ENCODE measurements around the gene PHC3.
A peak's percentile ranks its signal among the peaks of the same experiment; 100 is the strongest.
"Not testable (repeated sequence)": the region's sequence is repeated elsewhere in the genome, so short reads cannot be mapped to it uniquely, and the experiment has no call there.

PHC3 gene

DNA sequence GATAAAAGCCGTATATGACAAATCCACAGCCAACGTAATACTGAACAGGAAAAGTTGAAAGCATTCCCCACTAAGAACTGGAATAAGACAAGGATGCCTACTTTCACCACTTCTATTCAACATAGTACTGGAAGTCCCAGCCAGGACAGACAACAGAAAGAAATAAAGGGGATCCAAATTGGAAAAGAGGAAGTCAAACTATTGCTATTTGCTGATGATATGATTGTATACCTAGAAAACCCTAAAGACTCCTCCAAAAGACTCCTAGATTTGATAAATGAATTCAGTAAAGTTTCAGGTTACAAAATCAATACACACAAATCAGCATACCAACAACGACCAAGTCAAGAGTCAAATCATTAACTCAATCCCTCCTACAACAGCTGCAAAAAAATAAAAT, 14.2 kb upstream of the PHC3 start:
- not testable (repeated sequence) for DNase-seq (ENCODE audit: low read depth in 2 of 2)

DNA sequence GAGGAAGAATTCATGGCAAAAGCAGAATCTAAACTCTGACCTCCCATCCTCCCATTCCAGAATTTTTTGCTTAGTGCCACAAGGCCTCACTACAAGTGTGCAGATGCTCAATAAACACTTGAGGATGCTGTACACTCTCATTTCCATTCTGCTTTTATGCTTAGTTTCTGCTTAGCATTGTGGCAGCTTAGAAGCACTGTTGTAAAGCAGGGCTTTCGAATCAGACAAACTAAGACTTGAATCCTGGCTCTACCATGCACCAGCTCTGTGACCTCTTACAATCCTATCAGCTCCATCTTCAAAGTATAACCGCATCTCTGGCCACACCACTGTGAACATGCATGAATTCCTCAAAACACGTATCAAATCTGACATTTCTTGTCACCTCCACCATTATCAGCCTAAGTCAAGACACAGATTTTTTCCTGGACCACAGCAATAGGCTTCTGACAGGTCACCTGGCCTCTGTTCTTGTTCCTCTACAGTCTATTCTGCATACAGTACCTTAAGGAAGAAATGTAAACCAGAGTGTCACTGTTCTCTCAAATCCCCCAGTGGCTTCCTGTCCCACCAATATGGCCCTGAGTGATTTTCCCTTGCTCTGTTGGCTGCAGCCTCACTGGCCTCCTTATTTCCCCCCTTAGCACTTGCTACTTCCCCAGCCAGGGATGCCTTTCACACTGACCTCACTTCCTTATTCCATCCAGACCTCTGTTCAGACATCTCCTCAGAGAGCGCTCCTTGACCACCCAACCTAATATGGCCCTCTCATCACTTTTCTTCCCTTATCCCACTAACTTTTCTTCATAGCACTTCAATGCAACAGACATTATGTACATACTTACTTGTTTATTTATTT, 8.1 kb upstream of the PHC3 start:
- DNase-seq (ENCODE audit: low read depth in 2 of 2) = no peak

DNA sequence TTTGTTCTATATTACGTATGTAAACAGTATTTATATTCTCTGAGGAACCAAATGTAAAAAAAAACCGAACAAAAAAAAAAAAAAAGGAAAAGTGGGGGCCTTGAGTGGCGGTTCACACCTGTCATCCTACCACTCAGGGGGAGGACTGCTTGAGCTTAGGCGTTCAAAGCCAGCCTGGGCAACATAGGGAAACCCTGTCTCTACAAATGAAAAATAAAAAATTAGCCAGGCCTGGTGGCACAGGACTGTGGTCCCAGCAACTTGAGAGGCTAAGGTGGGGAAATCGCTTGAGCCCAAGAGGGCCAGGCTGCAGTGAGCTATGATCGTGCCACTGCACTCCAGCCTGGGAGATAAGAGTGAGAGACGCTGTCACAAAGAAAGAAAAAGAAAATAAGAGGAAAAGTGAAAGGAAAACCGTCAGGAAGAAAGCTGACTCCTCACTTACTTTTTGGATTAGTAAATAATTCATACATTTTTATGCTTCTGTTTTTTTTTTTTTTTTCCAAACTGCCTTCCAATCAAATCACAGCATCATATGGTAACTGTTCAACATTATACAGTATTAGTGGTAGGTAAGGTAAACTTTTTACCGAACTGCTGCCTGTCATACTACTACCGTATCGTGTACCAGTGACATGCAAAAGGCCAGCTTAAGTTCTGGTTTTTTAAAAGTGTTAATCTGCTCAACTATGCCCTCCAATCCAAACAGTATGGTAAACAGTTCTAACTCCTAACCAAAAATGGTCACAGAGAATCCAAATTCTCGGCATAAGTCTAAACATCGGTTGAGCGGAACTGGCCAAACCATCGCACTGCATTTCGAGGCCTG, 1.2 kb downstream of the PHC3 start:
- DNase-seq (ENCODE audit: low read depth in 2 of 2) = no peak

DNA sequence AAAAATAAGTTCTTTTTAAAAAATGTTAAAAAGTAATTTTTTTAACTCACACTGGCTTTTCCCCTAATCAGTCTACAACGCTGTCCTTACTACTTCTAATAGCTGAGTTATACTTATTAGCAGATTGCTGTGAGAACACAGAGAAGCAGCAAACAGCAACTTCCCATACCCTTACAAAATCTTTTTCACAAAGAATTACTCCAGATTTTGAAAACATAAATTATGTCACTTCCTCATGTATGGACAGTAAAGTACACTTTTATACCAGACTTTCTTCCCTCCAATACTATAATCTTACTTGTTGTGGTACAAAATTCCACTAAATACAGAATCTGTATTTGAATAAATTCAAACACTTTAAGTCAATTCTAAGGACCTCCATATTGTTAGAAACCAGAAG, 2.1 kb downstream of the PHC3 start:
- DNase-seq (ENCODE audit: low read depth in 2 of 2) = no peak

DNA sequence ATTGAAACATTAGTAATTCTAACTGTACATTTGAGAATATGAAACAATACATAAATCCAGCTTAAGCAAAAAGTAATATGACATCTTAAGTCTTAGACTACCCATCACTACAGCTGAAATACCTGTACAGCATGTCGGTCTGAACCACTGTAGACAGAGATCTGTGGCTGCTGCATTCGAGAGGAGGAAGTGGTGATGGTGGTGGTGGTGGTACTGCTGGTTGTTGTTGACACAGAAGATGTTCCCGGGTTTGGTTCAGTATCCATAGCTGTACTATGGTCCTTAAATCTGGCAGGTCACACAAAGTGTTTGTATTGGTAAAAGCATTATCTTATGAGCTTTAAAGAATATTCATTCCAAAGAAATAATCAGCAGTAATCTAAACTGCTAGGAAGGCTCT, 2.9 kb downstream of the PHC3 start:
- no peak for DNase-seq (ENCODE audit: low read depth in 2 of 2)

DNA sequence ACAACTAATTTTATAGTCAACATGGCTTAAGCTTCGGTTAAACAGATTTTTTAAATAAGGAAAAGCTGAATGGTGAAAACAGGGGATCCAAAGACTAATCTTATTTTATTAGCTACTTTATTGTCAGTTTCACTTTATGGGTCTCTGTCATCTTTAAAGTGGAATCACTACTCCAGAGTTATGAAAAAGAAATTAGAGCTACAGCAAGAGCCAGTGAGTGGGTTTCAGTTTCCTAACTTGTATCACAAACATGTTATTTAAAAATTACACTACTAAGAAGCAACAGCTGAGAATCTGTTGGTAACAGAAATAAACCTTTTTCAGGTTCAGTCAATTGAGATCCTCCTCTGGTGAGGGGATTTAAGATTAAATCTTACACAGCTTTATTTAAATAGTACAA, 10.0 kb downstream of the PHC3 start:
- no peak for DNase-seq (ENCODE audit: low read depth in 2 of 2)

DNA sequence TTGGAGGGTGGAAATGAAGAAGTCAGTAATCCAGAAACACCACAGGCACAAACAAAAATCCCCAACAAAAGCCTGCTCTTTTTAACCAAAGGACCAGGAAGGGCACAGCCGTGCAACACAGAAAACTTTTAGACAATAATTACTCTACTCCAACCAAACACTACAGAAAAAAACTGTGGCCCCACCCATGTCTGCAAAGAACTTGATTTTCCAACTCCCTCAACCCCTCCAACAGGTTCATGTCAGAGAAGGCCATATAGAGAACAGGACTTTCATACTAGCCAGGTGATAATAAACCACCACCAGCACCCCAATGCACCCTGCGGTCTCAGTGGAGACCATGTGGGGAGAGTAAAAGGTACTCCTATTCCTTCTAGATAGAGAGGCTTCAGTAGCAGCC, 16.8 kb downstream of the PHC3 start:
- no peak for DNase-seq (ENCODE audit: low read depth in 2 of 2)

DNA sequence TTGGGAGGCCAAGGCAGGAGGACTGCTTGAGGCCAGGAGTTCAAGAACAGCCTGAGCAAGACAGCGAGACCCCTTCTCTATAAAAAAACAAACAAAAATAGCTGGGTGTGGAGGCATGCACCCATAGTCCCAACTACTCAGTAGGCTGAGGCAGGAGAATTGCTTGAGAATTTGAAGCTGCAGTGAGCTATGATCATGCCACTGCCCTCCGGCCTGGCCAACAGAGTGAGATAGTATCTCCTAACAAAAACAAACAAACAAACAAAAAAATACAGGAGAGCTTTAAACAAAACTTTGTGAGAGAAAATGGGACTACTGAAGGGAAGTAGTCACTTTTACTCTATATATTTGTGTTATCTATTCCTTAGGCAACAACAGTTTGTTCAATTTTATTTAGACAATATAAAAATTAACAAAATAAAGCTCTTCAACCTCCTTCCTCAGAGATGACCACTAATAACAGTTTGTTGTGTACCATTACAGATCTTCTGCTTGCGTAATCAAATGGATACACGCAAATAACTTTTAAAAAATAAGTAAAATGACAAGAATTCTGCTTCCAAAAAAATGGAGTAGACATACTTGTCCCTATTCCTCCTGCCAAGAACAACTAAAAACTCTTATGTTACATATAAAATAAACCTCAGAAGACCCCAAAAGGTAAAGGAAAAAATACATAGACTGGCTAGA, 17.4 kb downstream of the PHC3 start:
- no peak for DNase-seq (ENCODE audit: low read depth in 2 of 2)

DNA sequence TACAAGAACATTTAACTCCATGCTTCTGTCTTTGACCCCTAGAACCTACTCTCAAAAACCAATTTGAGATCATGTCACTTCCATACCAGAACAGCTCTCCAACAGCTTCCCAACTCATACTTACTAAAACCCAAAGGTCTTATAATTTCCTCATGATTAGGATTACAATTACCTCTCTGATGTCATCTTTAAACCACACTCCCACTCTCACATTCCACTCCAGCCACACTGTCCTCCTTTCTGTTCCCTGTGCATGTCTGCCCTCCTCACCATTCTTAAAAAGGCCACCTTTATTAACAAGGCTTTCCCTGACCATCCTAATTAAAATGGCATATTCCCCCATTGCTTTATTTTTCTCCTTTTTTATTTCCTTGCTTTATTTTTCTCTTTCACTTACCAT, 18.9 kb downstream of the PHC3 start:
- no peak for DNase-seq (ENCODE audit: low read depth in 2 of 2)

DNA sequence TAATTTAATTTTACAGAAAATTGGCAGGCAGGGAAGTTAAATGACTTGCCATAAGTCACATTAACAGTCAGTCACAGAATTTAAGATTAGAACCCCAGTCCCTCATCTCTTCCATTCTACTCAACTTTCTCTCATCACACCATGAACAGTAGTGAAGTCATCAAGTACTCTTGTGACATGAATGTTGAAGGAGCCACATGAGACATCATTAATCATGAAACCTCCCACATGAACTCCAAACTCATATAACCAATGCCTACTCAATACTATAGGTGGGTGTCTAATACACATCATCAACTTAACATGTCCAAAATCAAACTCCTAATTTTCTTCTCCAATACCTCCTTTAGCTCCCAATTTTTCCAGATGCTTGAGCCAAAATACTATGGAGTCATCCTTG, 19.5 kb downstream of the PHC3 start:
- no peak for DNase-seq (ENCODE audit: low read depth in 2 of 2)

DNA sequence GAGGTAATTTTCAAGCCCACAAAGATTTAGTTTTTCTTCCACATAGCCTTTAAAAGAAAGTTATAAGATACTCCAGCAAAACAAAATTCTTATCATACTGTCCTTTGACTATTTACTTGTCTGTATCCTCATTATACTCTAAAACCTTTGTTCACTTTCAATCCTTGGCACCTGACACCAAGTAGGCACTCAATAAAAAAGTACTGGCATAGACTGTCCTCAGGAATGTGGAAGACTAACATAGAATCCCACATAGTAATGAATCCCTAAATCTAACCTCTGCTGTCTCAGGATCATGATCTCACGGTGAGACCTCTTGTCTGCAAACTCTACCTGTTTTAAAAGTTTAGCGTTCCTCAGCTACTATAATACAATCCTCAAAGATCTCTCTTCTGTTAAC, 21.6 kb downstream of the PHC3 start:
- no peak for DNase-seq (ENCODE audit: low read depth in 2 of 2)

DNA sequence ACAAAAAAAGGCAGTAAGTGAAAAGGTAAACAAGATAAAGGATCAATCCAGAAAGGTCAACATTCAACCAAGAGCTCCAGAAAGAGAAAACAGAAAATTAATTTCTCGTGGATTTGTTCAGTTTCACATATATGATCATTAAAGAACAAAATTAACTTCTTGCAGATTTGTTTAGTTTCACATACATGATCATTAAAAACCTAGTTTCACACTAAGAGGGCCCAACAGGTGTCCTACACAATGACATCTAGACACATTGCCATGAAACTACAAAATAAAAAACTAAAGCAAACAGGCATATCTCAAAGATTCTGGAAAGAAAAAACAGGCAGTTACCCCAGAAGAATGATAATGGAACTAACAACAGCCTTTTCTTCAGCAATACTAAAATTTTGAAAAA, 22.1 kb downstream of the PHC3 start:
- DNase-seq (ENCODE audit: low read depth in 2 of 2) = no peak

DNA sequence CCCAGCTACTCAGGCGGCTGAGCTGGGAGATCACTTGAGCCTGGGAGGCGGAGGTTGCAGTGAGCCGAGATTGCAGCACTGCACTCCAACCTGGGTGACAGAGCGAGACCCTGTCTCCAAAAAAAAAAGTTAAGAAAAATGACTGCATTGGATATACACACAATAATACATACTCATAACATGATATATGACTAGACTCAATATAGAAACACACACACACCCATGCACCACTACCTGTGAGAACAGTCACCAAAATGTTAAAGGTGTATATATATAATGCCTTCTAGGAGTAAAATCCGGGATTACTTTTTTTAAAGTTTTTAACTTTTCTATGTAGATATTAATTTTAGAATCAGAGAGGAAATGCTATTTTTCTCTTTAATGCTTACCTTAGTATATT, 25.9 kb downstream of the PHC3 start:
- no peak for DNase-seq (ENCODE audit: low read depth in 2 of 2)

DNA sequence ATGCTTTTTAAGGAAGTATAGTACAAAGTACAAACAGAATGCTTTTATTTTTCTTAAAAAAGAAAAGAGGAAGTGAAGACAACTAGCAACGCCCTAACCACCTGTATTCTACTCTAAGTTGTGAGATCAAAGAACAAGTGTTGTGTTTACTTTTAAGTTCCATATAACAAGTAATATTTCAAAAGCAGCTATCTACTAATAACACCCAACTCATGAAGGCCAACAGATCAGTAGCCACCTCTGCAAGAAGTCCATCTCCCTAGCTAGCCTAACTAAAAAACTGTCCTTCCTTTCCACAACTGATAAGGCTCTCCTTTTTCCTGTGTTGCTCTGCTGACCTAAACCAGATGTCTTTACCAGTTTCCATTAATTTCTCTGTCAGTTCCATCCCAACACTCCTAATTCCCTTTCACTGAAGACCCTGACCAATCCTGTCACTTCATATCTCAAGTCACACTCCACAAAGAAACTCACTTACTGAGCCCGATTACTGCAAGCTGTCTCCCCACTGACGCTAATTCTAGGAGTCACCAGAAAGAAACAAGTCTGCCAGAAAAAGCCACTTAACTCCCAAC, 26.9 kb downstream of the PHC3 start:
- no peak for DNase-seq (ENCODE audit: low read depth in 2 of 2)

DNA sequence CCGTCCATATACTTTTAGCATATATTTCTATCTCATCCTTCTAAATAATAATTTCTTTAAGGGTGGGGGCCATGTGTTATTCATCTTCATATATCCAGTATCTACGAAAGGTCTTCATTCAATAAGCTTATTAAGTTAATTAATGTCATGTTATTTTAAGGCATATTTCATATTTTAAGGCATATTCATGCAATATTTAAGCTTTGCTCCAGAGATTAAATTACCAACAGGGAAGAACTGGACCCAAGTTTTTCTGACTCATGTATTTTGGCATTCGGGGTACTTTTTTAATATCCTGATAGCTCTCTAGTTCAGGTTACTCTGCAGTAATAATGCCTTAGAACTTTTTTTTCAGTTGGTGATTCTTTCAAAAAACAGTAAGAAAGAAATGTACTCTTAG, 27.4 kb downstream of the PHC3 start:
- no peak for DNase-seq (ENCODE audit: low read depth in 2 of 2)

DNA sequence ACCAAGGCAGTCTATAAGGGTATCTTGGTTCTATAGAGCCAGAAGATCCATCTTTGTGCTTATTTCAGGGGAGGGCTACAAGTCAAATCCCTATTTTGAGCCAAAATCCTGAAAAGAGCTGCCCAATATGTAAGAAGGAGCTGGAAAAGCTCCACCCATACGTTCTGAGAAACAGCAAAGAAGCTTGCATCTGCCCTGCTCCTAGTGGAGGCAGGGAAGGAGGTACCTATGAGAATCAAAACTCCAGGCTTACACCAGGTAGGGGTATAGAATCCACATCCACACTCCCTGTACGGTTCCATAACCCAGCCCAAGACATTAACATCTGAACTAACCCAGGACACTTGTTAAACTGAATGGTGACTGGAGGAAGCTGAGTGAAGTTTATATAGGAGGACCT, 30.0 kb downstream of the PHC3 start:
- DNase-seq (ENCODE audit: low read depth in 2 of 2) = no peak

DNA sequence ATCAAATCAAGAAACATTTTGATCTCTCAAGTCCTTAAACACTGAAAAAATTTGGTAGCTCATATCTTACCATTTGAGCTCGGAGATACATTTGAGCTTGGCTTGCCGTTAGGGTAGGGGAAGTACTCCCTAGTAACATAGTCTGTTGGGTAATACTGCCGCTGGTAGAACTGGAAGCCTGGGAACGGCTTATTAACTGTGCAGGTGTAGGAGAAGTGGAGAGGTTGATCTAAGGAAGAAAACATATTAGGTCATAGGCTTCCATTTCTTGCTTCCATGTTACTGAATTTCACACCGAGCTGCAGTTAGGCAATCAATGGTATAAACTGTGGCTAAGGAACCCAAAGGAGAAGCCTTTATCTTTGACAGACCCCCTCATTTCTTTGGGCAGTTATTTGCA, 32.5 kb downstream of the PHC3 start:
- no peak for DNase-seq (ENCODE audit: low read depth in 2 of 2)

DNA sequence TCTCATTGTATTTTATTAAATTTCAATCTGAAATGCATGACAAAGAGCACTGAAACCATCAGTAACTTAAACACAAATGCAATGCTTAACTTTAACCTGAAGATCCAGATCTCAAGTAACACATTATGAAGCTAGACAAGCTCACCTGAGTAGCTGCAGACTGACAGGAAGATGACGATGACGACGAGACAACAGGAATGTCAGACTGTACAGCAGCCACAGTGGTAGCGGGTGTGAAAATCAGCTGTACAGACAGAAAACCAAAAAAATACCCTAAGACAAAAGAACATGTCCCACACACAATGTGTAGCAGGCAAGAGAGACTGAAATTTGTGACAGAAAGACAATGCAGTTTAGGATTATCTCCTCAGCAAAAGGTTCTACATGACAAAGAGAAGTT, 36.3 kb downstream of the PHC3 start:
- no peak for DNase-seq (ENCODE audit: low read depth in 2 of 2)

DNA sequence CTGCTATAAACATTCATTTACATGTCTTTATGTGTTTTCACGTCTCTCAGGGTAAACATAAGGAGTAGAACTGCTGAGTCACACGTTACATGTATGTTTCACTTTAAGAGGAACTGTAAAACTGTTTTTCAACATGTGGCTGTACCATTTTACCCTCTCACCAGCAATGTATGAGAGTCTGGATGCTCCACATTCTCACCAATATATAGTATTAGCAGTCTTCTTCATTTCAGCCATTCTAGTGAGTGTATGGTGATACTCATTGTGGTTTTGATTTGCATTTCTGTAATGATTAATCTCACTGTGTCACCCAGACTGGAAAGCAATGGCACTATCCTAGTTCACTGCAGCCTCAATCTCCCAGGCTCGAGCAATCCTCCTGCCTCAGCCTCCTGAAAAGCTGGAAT, 37.1 kb downstream of the PHC3 start:
- DNase-seq (ENCODE audit: low read depth in 2 of 2) = no peak

DNA sequence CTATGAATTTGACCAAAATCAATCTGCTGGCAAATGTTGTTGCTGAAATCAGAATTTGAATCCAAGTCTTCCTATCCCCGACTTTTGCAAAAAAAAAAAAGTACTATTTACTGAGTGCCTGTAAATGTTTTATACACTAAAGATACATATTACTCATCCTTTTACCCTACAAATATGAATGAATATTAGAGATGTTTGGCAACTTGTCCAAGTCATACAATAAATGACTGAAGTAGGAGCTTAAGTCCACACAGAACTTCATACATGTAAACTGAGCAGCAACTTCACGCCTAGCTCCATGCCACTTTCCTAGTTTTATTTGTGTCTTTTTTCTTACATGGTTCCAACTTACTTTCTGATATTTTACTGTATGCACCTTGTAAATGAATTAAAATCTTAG, 39.2 kb downstream of the PHC3 start:
- DNase-seq (ENCODE audit: low read depth in 2 of 2) = no peak

DNA sequence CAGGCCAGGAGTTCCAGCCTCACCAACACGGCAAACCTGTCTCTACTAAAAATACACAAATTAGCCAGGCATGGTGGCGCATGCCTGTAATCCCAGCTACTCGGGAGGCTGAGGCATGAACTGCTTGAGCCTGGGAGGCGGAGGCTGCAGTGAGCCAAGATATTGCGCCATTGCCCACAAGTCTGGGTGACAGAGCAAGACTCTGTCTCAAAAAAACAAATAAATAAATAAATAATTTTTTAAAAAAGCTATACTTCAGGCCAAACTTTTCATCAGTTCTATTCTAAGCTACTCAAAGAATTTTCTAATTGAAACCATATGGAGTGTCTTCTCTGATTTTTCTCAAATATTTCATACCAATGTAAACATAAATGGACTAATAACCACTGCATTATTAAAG, 43.5 kb downstream of the PHC3 start:
- no peak for DNase-seq (ENCODE audit: low read depth in 2 of 2)

DNA sequence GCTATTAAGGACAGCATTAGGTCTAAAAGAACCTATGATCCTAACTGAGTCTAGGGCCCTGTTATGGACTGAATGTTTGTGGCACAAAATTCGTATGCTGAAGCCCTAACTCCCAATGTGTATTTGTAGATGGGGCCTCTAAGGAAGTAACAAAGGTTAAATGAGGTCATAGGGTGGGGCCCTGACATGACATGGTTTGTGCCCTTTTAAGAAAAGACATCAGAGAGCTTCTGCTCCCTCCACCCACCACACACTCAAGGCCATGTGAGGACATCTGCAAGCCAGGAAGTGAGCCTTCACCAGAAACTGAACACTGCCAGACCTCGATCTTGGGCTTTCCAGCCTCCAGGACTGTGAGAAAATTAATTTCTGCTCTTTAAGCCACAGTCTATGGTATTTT, 49.2 kb downstream of the PHC3 start:
- peak in 1 of 2 donors; percentile 12 for DNase-seq (ENCODE audit: low read depth in 2 of 2)
